NCI-H82 (cell line): Measurements from ENCODE around the gene ASB4.
A peak's percentile ranks its signal among the peaks of the same experiment; 100 is the strongest.
"Not testable (repeated sequence)": the region's sequence is repeated elsewhere in the genome, so short reads cannot be mapped to it uniquely, and the experiment has no call there.

ENCODE experiments used
- DNase-seq: peaks from one replicate; lab custom pipeline; 2025; lab: John Stamatoyannopoulos, UW

The ASB4 gene

GRCh38 chr7:95552010-95552926, 66.5 kb downstream of the ASB4 start:
- DNase-seq, result not testable (repeated sequence)

- DNase-seq, result no peak
Measured at GRCh38 chr7:95553939-95554338, 68.2 kb downstream of the ASB4 start.

- DNase-seq, result no peak
Measured at GRCh38 chr7:95556777-95557176, 71.0 kb downstream of the ASB4 start.

DNA sequence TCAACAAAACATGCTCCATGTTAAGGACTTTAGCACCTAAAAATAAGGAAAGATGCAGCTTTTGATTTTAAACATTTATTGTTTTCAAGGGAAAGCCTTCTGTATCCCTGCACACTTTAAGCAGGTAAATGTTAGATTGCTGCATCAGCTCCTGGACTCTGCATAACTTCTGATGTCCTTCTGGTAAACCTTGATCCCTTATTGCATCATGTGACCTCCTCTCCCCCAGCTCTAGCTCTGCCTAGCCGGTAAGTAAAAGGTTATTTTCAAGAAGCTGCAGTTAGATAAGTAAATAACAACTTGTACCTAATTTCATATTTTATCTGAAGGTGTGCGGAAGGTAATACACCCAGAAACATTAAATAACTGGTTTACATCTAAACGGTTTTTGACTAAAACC, 73.1 kb downstream of the ASB4 start:
- DNase-seq, result peak; percentile 10

- DNase-seq, result no peak
Measured at GRCh38 chr7:95560674-95561073, 74.9 kb downstream of the ASB4 start.

DNA sequence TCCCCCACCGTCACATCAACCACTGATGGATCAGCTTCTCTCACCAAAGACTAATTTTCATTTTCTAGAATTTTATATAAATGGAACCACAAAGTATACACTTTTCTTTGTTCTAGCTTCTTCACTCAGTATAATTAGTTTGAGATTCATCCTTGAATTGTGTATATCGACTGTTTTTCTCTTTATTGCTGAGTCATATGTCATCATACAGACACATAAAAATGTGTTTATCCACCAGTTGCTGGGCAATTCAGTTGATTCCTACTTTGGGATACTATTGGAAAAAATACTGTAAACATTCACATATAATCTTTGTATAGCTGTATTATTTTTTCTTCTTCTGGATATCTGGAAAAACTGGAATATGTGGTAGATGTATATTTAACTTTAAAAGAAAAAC, 84.0 kb downstream of the ASB4 start:
- no peak for DNase-seq

- DNase-seq, result no peak
Measured at GRCh38 chr7:95577137-95577536, 91.4 kb downstream of the ASB4 start.

DNA sequence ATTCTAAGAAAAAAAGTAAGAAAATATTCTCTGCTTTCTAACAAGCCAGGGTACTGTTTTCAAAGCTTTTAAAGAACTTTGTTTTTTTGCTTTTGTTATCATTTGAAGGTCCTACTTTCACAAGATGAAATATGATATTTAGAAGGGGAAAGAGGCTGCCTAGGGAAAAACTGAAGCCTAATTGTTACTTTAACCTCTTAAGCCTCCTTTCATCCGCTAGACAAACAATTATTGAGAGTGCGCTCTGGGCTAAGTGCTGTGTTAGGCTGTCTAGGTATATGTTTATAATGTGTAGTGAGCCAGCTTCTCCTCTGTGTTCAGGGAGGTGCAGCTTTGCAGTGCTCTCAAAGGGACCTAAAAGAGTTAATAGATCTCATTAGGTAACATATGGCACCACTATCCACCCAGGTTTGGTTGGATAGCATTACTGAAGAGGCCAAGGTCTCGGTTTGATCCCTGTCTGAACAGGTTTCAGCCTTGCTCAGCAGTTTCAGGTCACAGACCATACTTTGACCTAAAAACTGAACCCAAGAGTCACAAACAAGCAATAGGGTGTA, 92.6 kb downstream of the ASB4 start:
- DNase-seq, result peak; percentile 99

- DNase-seq, result no peak
Measured at GRCh38 chr7:95579318-95579717, 93.6 kb downstream of the ASB4 start.

DNA sequence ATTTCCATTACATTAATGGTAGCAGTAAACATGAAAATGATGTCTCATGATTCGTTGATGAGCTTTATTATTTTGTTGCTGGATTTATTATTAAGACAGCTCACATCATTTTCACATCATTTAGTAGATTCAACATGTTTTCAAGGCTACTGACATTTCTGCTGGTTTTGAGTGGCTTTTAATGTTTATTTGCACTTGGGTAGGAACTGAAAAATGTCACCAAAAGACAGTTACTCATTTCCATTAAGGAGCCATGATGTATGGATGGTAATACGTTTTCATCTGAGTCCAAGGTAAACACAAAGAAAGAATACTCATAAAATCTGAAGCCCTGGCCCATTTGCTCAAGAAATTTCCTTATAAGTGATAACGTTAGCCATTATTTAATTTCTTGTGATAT, 95.7 kb downstream of the ASB4 start:
- DNase-seq, result no peak

- no peak for DNase-seq
Measured at GRCh38 chr7:95582578-95583293, 97.0 kb downstream of the ASB4 start.

DNA sequence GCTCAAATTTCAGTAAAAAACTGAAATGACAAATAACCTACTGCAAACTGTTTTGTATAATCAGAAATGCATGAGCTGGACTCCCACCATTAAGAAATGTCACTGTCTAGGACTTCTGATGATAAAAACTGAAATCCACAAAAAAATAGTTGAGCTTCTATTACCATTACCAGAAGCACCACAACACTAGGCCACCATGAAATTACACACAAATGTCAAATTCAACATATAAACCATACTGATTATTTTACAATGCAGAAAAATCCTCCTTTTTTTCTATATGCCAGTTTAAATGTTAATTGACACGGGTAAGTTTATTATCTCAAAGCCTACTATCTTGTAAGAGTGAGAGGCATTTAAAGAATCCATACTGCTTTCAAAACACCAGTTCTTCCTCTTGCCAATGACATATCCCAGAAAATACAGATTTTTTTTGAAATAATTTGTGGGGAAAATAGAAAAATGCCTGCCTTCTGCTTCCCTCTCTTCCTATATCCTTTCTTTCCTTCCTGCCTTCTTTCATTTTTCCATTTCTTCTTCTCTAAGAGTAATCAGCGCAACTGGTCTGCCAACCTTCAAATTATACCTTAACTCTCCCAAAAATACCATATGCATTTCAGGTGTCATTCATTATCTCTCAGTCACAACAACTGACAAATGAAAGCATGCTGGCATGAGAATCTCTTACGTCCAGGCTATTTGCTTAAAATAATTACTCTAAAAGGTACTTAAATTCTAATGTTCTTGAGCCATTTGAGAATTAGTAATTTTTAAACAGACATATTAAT, 98.3 kb downstream of the ASB4 start:
- DNase-seq, result no peak

DNA sequence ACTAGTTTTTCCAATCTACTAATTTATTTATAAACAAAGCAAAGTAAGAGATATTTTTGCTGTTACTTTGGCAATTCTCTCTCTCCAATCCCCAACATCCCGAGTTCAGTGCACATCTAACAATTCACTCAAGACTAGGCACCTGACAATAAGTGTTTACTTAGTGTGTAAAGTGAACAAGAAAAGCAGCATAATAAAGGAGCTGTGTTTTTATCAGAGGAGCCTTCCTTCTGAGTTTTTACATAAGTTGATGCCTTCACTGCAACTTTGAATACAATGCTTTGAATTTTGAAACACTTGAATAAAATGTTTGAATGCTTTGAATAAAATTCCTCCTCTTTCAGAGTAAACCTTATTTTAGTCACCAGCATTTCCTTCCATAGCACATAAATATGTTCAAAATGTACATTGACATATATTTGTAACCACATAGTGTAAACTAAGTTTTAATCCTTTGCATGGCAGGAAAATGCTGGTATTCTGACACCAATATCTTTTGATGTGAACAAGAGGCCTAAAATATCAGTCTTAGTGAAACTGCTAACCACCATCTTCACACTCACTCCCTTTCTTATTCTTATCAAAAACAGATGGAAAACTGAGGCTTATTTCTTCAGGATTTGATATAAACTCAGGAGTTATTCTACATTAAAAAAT, 99.2 kb downstream of the ASB4 start:
- no peak for DNase-seq

- DNase-seq, result no peak
Measured at GRCh38 chr7:95585426-95585789, 99.7 kb downstream of the ASB4 start.

- DNase-seq, result peak; percentile 20
Measured at GRCh38 chr7:95586951-95587301, 101.2 kb downstream of the ASB4 start.

DNA sequence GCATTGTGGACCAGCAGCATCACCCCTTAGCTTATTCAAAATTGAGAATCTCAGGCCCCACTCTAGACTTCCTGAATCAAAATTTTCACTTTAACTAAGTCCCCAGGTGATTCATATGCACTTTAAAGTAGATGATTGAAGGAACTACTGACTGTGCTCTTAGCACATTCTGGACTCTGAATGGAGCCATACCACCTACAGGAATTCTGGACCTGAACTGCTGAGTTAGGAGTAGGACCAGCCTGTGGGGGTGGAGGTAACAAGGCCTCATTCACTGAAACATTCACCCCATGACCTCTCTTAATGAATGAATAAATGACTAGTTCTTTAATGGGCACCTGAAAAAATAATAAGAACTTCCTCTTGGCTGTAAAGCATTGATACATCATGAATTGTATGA, 103.3 kb downstream of the ASB4 start:
- DNase-seq, result no peak

DNA sequence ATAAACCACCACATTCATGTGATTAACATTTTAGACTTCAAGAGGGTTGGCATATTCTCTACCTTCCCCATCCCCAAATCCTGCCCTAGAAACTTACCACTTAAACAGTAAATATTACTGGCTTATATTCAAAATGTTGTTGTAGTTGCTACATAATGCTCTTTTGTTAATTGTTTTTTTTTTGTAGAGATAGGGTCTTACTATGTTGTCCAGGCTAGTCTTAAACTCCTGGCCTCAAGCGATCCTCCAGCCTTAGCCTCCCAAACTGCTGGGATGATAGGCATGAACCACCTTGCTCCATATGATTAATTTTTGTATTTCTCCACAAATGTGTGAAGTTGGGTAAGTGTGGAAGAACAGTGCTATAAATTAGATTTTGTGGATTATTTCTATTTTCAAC, 104.0 kb downstream of the ASB4 start:
- DNase-seq, result no peak
